GM10248 (cell line): Measurements from ENCODE around the gene MORC3.
"Not testable (repeated sequence)": the region's sequence is repeated elsewhere in the genome, so short reads cannot be mapped to it uniquely, and the experiment has no call there.

Source experiments
- CTCF ChIA-PET: fragments of 300-600 bp; sonication (Branson Sonifier 250); formaldehyde crosslinking; extraction: SDS; loops from one replicate; lab custom pipeline; 2021; ENCODE audit warnings: antibody characterized with exemption; lab: Yijun Ruan, JAX
- POLR2A ChIA-PET: fragments of 350-650 bp; sonication (Branson Sonifier 250); formaldehyde crosslinking; extraction: SDS; loops from one replicate; lab custom pipeline; 2020; ENCODE audit warnings: antibody characterized with exemption; lab: Yijun Ruan, JAX
- DNase-seq: peaks from one replicate; pipeline ENCODE4 v3.0.0; 2012; ENCODE audit errors: extremely low spot score
- CTCF ChIP-seq: IDR thresholded peaks from 2 replicates; pipeline ENCODE4 v1.5.1; 2012; ENCODE audit warnings: mild to moderate bottlenecking, low read depth; ENCODE audit errors: extremely low read depth, missing control alignments, control extremely low read depth

Gene MORC3

GRCh38 chr21:36291509-36291908 is 28.5 kb upstream of the MORC3 start:
- ChIA-PET CTCF (no interaction called here), POLR2A (no interaction called here)
- DNase-seq: no peak
- no peak for TF ChIP-seq CTCF

GRCh38 chr21:36297406-36297937 is 22.5 kb upstream of the MORC3 start:
- DNase-seq: no peak
- ChIA-PET POLR2A (interaction anchor here (1.0 kb wide), 1 partner anchor 22 kb away, joined by 3 read pairs; the partner anchor contains the start of gene MORC3), CTCF (interaction anchor here (1.3 to 2.3 kb wide), 2 partner anchors 15 to 36 kb away, joined by 4 read pairs; no protein-coding TSS in a partner anchor)
- TF ChIP-seq CTCF: no peak

GRCh38 chr21:36297938-36298572 is 21.9 kb upstream of the MORC3 start:
- POLR2A ChIA-PET: interaction anchor here (1.0 kb wide), 1 partner anchor 22 kb away, joined by 3 read pairs; the partner anchor contains the start of gene MORC3
- CTCF ChIA-PET: interaction anchor here (1.1 to 2.3 kb wide), 3 partner anchors 15 to 148 kb away, joined by 3 to 4 read pairs (median 4); no protein-coding TSS in a partner anchor
- DNase-seq: peak; percentile 84
- TF ChIP-seq CTCF: no peak

- POLR2A ChIA-PET: no interaction called here
- no peak for DNase-seq
Observed at GRCh38 chr21:36306872-36307534, 13.0 kb upstream of the MORC3 start.

GRCh38 chr21:36310016-36310415 is 10.0 kb upstream of the MORC3 start:
- DNase-seq: peak; percentile 61
- ChIA-PET POLR2A (interaction anchor here (0.6 kb wide), 1 partner anchor 10 kb away, joined by 3 read pairs; no protein-coding TSS in a partner anchor), CTCF (interaction anchor here (1.1 to 1.6 kb wide), 3 partner anchors 10 to 46 kb away, joined by 3 to 4 read pairs (median 4); partner anchors contain the start of gene MORC3)
- TF ChIP-seq CTCF: no peak

More at GRCh38 chr21:36306872-36307534, 13.0 kb upstream of the MORC3 start:
- TF ChIP-seq CTCF: no peak
- CTCF ChIA-PET: no interaction called here

GRCh38 chr21:36313446-36313845 is 6.6 kb upstream of the MORC3 start:
- POLR2A ChIA-PET, DNase-seq, CTCF ChIA-PET: not testable (repeated sequence)

- POLR2A ChIA-PET, DNase-seq: not testable (repeated sequence)
- CTCF ChIA-PET: interaction anchor here (1.2 kb wide), 1 partner anchor 17 kb away, joined by 3 read pairs; no protein-coding TSS in a partner anchor
Observed at GRCh38 chr21:36316045-36316444, 4.0 kb upstream of the MORC3 start.
